Mesothelial cell of epicardium (in vitro differentiated cells): ENCODE data around the gene DCAF6. TPM values are rescaled to one million over a fixed set of nuclear protein-coding genes. Genes with fewer than 3 reads are reported as not detected.
A peak's percentile ranks its signal among the peaks of the same experiment; 100 is the strongest.

Experiments
- DNase-seq, 2 experiments: peaks; one replicate each; pipeline ENCODE4 v3.0.0; 2021; ENCODE audit warnings: low spot score in 2 of 2; ENCODE audit not compliant: unreplicated experiment in 2 of 2
- H3K27ac Mint-ChIP-seq: 2 replicates; pipeline ENCODE4 v1.8.0; 2021; ENCODE audit warnings: mixed read lengths
- H3K27me3 Mint-ChIP-seq: 2 replicates; pipeline ENCODE4 v1.8.0; 2021; ENCODE audit warnings: low read depth, mixed read lengths
- H3K36me3 Mint-ChIP-seq: 2 replicates; pipeline ENCODE4 v1.8.0; 2021; ENCODE audit warnings: mixed read lengths
- H3K4me1 Mint-ChIP-seq: 2 replicates; pipeline ENCODE4 v1.8.0; 2021; ENCODE audit warnings: mixed read lengths
- H3K4me3 Mint-ChIP-seq: 2 replicates; pipeline ENCODE4 v1.8.0; 2021; ENCODE audit warnings: mild to moderate bottlenecking, moderate library complexity, mixed read lengths
- H3K9me3 Mint-ChIP-seq: 2 replicates; pipeline ENCODE4 v1.8.0; 2021; ENCODE audit warnings: mixed read lengths
- total RNA-seq: library from RNA; stranded (reverse); gene quantifications from 3 replicates; pipeline ENCODE4 v1.2.1, GENCODE V29; 2021
- TF ChIP-seq, protein P1 (sequence below): fragments of 200-600 bp; sonication (generic); IDR thresholded peaks from one replicate; pipeline ENCODE4 v1.5.0; 2021; ENCODE audit warnings: antibody characterized with exemption; ENCODE audit not compliant: unreplicated experiment

The DCAF6 gene
- total RNA-seq, 1 donor from 2014 or later: 34.0 TPM

DNA sequence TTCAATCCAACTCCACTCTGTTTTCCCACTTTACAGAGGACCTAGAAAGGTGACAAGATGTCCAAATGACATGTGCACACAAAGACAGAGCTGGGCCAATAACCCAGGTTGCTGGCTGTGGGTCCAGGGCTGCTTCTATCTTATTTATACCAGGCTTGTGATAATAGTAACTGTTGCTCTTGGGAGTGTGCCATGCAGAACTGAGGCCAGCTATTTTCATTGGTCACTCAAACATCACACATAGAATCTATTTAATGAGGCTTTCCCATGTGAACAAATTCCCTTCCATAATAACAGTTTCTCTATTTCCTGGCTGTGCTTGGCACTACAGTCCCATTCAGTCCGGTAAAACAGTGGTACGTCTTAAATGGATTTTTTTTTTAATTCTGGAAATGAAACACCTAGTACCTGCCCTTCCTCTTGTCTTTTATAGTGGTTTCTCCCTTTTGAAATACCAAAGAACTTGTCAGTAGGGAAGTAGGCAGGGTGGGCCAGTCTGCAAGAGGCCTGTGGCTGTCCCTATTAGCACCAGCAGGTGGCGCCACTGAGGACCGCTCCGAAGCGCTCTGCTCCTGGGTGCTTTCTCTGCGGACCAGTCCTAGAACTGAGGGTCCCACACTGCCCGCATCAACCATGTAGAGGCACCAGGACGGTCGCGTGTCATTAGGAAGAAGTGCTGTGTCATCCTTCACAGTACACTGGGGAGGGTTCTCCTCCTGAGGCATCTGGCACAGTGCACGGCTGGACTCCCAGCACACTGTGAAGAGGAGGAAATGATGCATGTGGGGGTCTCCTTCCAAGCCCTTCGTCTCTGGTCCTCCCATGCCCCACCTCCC lies 148.1 kb downstream of the DCAF6 start:
- H3K4me1 Mint-ChIP-seq: peaks cover 2% of the 10 kb centered on the region
- DNase-seq: peak in 1 of 2 experiments; percentile 67
- no peak overlapping the region for H3K27ac Mint-ChIP-seq
- no peaks in the 10 kb centered on the region for H3K9me3 Mint-ChIP-seq
- peaks cover 12% of the 10 kb centered on the region for H3K36me3 Mint-ChIP-seq
- H3K4me3 Mint-ChIP-seq: no peak overlapping the region
- TF ChIP-seq, protein P1, sequence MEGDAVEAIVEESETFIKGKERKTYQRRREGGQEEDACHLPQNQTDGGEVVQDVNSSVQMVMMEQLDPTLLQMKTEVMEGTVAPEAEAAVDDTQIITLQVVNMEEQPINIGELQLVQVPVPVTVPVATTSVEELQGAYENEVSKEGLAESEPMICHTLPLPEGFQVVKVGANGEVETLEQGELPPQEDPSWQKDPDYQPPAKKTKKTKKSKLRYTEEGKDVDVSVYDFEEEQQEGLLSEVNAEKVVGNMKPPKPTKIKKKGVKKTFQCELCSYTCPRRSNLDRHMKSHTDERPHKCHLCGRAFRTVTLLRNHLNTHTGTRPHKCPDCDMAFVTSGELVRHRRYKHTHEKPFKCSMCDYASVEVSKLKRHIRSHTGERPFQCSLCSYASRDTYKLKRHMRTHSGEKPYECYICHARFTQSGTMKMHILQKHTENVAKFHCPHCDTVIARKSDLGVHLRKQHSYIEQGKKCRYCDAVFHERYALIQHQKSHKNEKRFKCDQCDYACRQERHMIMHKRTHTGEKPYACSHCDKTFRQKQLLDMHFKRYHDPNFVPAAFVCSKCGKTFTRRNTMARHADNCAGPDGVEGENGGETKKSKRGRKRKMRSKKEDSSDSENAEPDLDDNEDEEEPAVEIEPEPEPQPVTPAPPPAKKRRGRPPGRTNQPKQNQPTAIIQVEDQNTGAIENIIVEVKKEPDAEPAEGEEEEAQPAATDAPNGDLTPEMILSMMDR: peak; percentile 78
- no peaks in the 10 kb centered on the region for H3K27me3 Mint-ChIP-seq

- Mint-ChIP-seq H3K9me3 (no peaks in the 10 kb centered on the region), H3K4me3 (no peak overlapping the region), H3K36me3 (peaks cover 12% of the 10 kb centered on the region), H3K27me3 (no peaks in the 10 kb centered on the region), H3K27ac (no peak overlapping the region), H3K4me1 (no peaks in the 10 kb centered on the region)
- TF ChIP-seq, protein P1: no peak
- no peak for DNase-seq
These were observed 149.0 kb downstream of the DCAF6 start for GRCh38 chr1:168085401-168085872.

GRCh38 chr1:168086438-168086837 lies 150.0 kb downstream of the DCAF6 start:
- Mint-ChIP-seq H3K4me3 (no peak overlapping the region), H3K27ac (no peak overlapping the region), H3K4me1 (no peaks in the 10 kb centered on the region), H3K36me3 (peaks cover 12% of the 10 kb centered on the region), H3K27me3 (no peaks in the 10 kb centered on the region), H3K9me3 (no peaks in the 10 kb centered on the region)
- TF ChIP-seq, protein P1: no peak
- no peak for DNase-seq

DNA sequence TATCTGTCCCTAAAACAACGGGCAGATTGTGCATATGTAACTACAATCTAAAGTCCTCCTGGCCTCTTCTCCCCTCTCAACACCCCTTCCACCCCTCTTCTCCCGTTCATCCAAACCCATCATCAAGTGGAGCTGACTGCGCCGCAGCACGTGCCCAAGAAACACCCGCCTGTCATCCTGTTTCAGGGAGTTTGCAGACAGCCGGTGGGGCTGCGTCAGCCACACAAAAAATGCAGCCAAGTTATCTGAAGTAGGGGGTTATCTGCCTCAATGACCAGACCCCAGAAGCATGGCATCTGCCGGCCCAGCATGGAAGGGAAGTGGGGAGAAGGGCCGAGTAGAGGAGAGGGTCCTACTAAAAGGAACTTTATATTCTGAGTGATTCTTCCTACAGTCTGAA lies 151.2 kb downstream of the DCAF6 start:
- no peak for DNase-seq
- H3K36me3 Mint-ChIP-seq: peaks cover 12% of the 10 kb centered on the region
- no peaks in the 10 kb centered on the region for H3K9me3 Mint-ChIP-seq
- TF ChIP-seq, protein P1: no peak
- H3K4me1 Mint-ChIP-seq: no peaks in the 10 kb centered on the region
- peak overlapping the region; percentile 2 for H3K27ac Mint-ChIP-seq
- no peak overlapping the region for H3K4me3 Mint-ChIP-seq
- H3K27me3 Mint-ChIP-seq: no peaks in the 10 kb centered on the region

- DNase-seq: no peak
- Mint-ChIP-seq H3K4me3 (no peak overlapping the region), H3K27me3 (no peaks in the 10 kb centered on the region), H3K9me3 (no peaks in the 10 kb centered on the region), H3K4me1 (no peaks in the 10 kb centered on the region), H3K27ac (no peak overlapping the region), H3K36me3 (peaks cover 12% of the 10 kb centered on the region)
- TF ChIP-seq, protein P1: no peak
These were observed 152.2 kb downstream of the DCAF6 start for GRCh38 chr1:168088511-168089325.
